Heart left ventricle (tissue), 13 donors: ENCODE data around the gene GTPBP10.

Source experiments
- CTCF ChIP-seq, 12 donors: fragments of 200-600 bp; sonication (generic) in 4 of 12; IDR thresholded peaks; one replicate each; pipeline versions ENCODE4 v1.5.0 to v1.8.0; 2018 to 2022; ENCODE audit warnings: antibody characterized with exemption in 12 of 12, mild to moderate bottlenecking in 5 of 12
- POLR2A ChIP-seq, 2 donors: fragments of 450-650 bp; IDR thresholded peaks; one replicate each; pipeline ENCODE4 v1.6.1; 2017; ENCODE audit warnings: antibody characterized with exemption in 2 of 2, mild to moderate bottlenecking in 2 of 2, moderate library complexity in 2 of 2
- donor health status: ischemic (EF 13 %, LVEDD 7.1; RV severe dilation, severe dysfunction).
- donor health status: DM: no; HTN: yes; CAD: no.
- donor health status: DM: no; HTN: no; CAD: no.
- donor health status: ischemic (EF 25% LVEDD 6.9; RV normal size, moderate dysfunction).
- donor health status: ischemic (EF 25% LVEDD 5.7; RV mildly dilated, moderate dysfunction).
- donor health status: ischemic (EF 35%, LVEDD 5.7; RV mildly dilated, moderate dysfunction).
- donor health status: nonischemic (EF 11% LVEDD 7.7; RV severe dilation, severe dysfunction).
- donor health status: DM: yes; HTN: yes; CAD: no.
- donor health status: PGD.
- donor health status: ischemic (EF 29% LVEDD 5.4; RV normal size, mild dysfunction).
- donor health status: nonischemic (EF 23%, LVEDD 6.1; RV moderate dilation, normal function).

DNA sequence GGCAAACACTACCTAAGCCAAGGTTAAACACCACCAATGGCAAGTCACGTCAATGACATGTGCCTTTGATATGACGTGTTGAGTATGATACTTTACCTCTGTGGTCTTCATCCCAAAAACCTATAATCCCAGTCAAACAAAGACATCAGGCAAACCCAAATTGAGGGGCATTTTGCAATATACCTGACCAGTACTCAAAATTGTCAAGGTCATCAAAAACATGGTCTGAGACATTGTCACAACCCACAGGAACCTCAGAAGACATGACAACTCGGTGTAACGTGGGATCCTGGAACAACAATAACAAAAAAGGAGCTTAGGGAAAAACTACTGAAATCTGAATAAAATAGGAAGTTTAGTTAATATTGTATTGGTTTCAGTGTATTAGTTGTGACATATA lies 32.6 kb upstream of the GTPBP10 start:
- TF ChIP-seq CTCF (IDR thresholded peaks at IDR 0.05) = no peak
- TF ChIP-seq POLR2A (IDR thresholded peaks at IDR 0.05) = no peak
